ENCODE measurements around the gene SMARCA4. TPM values are rescaled to one million over a fixed set of nuclear protein-coding genes. Genes with fewer than 3 reads are reported as not detected.
"Not testable (repeated sequence)": the region's sequence is repeated elsewhere in the genome, so short reads cannot be mapped to it uniquely, and the experiment has no call there.

Gene SMARCA4
- total and polyA plus RNA-seq, 2 experiments from 2014 or later, result 80.7 to 93.4 TPM

DNA sequence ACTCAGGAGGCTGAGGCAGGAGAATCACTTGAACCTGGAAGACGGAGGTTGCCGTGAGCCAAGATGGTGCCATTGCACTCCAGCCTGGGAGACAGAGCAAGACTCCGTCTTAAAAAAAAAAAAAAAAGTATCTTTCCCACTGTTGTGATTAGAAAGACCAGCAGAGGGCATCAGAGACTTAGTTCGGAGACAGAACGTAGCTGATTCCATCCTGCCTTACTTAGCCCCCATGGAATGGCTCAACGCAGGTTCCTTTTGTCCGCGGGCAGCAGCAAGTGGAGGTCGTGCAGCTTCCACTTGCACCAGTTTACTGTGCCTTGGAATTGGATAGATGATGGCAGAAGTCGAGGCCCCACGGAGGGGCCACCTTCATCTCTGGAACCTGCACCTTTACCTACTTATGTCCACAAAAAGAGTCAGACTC is 24.2 kb upstream of the SMARCA4 start:
- 4% methylated on average over 11 of the region's 11 CpGs for WGBS (ENCODE audit: low lambda C conversion rate, missing lambda C conversion rate)
- no peak overlapping the region for H3K4me3 ChIP-seq
- TF ChIP-seq EZH2 (IDR thresholded peaks at IDR 0.05; ENCODE audit: borderline replicate concordance), result no peak
- TF ChIP-seq, protein P1, sequence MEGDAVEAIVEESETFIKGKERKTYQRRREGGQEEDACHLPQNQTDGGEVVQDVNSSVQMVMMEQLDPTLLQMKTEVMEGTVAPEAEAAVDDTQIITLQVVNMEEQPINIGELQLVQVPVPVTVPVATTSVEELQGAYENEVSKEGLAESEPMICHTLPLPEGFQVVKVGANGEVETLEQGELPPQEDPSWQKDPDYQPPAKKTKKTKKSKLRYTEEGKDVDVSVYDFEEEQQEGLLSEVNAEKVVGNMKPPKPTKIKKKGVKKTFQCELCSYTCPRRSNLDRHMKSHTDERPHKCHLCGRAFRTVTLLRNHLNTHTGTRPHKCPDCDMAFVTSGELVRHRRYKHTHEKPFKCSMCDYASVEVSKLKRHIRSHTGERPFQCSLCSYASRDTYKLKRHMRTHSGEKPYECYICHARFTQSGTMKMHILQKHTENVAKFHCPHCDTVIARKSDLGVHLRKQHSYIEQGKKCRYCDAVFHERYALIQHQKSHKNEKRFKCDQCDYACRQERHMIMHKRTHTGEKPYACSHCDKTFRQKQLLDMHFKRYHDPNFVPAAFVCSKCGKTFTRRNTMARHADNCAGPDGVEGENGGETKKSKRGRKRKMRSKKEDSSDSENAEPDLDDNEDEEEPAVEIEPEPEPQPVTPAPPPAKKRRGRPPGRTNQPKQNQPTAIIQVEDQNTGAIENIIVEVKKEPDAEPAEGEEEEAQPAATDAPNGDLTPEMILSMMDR (IDR thresholded peaks at IDR 0.05; ENCODE audit: poor library complexity), result peak; percentile 67
- no peaks in the 10 kb centered on the region for H3K9me3 ChIP-seq (ENCODE audit: low read depth)
- DNase-seq (ENCODE audit: low spot score), result peak; percentile 91
- peaks cover 4% of the 10 kb centered on the region for H4K20me1 ChIP-seq (ENCODE audit: insufficient read depth, poor library complexity, severe bottlenecking)
- no peaks in the 10 kb centered on the region for H3K27me3 ChIP-seq
- no peaks in the 10 kb centered on the region for H3K36me3 ChIP-seq (replicated peaks; ENCODE audit: insufficient read depth, low read depth)
- peak overlapping the region; percentile 71 for H2AFZ ChIP-seq
- peak overlapping the region; percentile 66 for H3K4me2 ChIP-seq
- H3K4me1 ChIP-seq (ENCODE audit: insufficient read depth), result peaks cover 8% of the 10 kb centered on the region
- peak overlapping the region; percentile 8 for H3K27ac ChIP-seq
- H3K9me2 ChIP-seq (replicated peaks; ENCODE audit: insufficient read depth), result no peaks in the 10 kb centered on the region
- peaks cover 17% of the 10 kb centered on the region for H3K79me2 ChIP-seq

DNA sequence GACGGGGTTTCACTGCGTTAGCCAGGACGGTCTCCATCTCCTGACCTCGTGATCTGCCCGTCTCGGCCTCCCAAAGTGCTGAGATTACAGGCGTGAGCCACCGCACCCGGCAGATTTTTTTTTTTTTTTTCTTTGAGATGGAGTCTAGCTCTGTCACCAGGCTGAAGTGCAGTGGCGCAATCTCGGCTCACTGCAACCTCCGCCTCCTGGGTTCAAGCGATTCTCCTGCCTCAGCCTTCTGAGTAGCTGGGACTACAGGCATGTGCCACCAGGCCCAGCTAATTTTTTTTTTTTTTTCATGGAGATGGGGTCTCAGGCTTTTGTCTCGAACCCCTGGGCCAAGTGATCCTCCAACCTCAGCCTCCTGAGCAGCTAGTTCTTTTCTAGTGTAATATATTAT is 19.2 kb upstream of the SMARCA4 start:
- H3K27ac ChIP-seq; H3K27me3 ChIP-seq; H3K9me2 ChIP-seq (replicated peaks; ENCODE audit: insufficient read depth); H3K4me2 ChIP-seq; H3K79me2 ChIP-seq; H3K4me1 ChIP-seq (ENCODE audit: insufficient read depth); H2AFZ ChIP-seq; H3K36me3 ChIP-seq (replicated peaks; ENCODE audit: insufficient read depth, low read depth); DNase-seq (ENCODE audit: low spot score); H3K9me3 ChIP-seq (ENCODE audit: low read depth); H4K20me1 ChIP-seq (ENCODE audit: insufficient read depth, poor library complexity, severe bottlenecking); H3K4me3 ChIP-seq: not testable (repeated sequence)
- 88% methylated on average over 14 of the region's 14 CpGs for WGBS (ENCODE audit: low lambda C conversion rate, missing lambda C conversion rate)

DNA sequence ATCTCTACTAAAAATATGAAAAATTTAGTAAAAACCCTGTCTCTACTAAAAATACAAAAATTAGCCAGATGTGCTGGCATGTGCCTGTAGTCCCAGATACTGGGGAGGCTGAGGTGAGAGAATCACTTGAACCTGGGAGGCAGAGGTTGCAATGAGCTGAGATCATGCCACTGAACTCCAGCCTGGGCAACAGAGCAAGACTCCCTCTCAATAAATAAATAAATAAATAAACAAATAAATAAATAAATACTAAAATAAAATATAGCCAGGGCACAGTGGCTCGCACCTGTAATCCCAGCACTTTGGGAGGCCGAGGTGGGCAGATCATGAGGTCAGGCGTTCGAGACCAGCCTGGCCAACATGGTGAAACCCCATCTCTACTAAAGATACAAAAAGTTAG is 17.4 kb upstream of the SMARCA4 start:
- H3K4me2 ChIP-seq; H3K9me3 ChIP-seq (ENCODE audit: low read depth); H2AFZ ChIP-seq; H3K9me2 ChIP-seq (replicated peaks; ENCODE audit: insufficient read depth); H3K4me3 ChIP-seq; H3K36me3 ChIP-seq (replicated peaks; ENCODE audit: insufficient read depth, low read depth); H3K27me3 ChIP-seq; DNase-seq (ENCODE audit: low spot score); H4K20me1 ChIP-seq (ENCODE audit: insufficient read depth, poor library complexity, severe bottlenecking); H3K4me1 ChIP-seq (ENCODE audit: insufficient read depth); H3K27ac ChIP-seq; H3K79me2 ChIP-seq: not testable (repeated sequence)
- whole genome bisulfite sequencing (ENCODE audit: low lambda C conversion rate, missing lambda C conversion rate), result 84% methylated on average over 4 of the region's 4 CpGs

DNA sequence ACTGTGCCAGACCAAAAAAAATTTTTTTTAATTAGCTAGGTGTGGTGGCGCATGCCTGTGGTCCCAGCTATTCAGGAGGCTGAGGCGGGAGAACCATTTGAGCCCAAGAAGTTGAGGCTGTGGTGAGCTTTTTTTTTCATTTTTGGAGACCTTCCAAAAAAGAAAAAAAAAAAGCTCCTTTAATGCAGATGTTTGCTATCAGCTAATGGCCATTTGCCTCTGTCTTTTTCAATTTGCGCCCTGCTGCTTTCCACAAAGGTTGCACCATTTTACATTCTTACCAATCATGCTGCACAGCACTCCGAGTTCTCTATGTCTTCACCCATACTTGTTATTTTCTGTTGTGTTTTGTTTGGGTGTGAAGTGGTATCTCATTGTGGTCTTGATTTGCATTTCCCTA is 15.6 kb upstream of the SMARCA4 start:
- H3K27me3 ChIP-seq, result no peaks in the 10 kb centered on the region
- H3K27ac ChIP-seq, result no peak overlapping the region
- 96% methylated on average over 4 of the region's 4 CpGs for WGBS (ENCODE audit: low lambda C conversion rate, missing lambda C conversion rate)
- H4K20me1 ChIP-seq (ENCODE audit: insufficient read depth, poor library complexity, severe bottlenecking), result no peaks in the 10 kb centered on the region
- H3K4me1 ChIP-seq (ENCODE audit: insufficient read depth), result peaks cover 1% of the 10 kb centered on the region
- TF ChIP-seq EZH2 (IDR thresholded peaks at IDR 0.05; ENCODE audit: borderline replicate concordance) (no peak), EZH2phosphoT487 (IDR thresholded peaks at IDR 0.05; ENCODE audit: low read depth, severe bottlenecking, unreplicated experiment) (no peak)
- TF ChIP-seq, protein P1 (IDR thresholded peaks at IDR 0.05; ENCODE audit: poor library complexity), result no peak
- H3K9me2 ChIP-seq (replicated peaks; ENCODE audit: insufficient read depth), result no peaks in the 10 kb centered on the region
- no peaks in the 10 kb centered on the region for H3K9me3 ChIP-seq (ENCODE audit: low read depth)
- DNase-seq (ENCODE audit: low spot score), result no peak
- no peaks in the 10 kb centered on the region for H3K79me2 ChIP-seq
- H3K36me3 ChIP-seq (replicated peaks; ENCODE audit: insufficient read depth, low read depth), result no peaks in the 10 kb centered on the region
- H3K4me2 ChIP-seq, result no peak overlapping the region
- no peak overlapping the region for H2AFZ ChIP-seq
- no peak overlapping the region for H3K4me3 ChIP-seq

All from hepatocyte (in vitro differentiated cells).